ENCODE results near the gene DDX39B. TPM values are rescaled to one million over a fixed set of nuclear protein-coding genes. Genes with fewer than 3 reads are reported as not detected.

DDX39B gene
- total and polyA plus RNA-seq, 9 donors, result 212 to 404 (median 339) TPM

DNA sequence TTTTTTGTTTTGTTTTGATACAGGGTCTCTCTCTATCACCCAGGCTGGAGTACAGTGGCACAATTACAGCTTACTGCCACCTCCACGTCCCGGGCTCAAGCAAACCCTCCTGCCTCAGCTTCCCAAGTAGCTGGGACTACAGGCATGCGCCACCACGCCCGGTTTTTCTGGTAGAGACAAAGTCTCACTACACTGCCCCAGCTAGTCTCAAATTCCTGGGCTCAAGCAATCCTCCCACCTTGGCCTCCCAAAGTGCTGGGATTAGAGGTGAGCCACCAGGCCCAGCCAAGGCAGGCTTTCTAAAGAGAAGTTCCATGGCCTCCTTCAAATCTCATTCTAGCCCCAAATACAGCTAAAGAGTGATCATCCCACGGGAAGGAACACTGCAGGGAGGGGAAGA lies 7.8 kb downstream of the DDX39B start:
- Histone ChIP-seq H3K9me3 (no peaks in the 10 kb centered on the region), H3K4me1 (ENCODE audit: insufficient read depth) (peaks cover 4% of the 10 kb centered on the region), H3K4me3 (no peak overlapping the region), H3K36me3 (no peaks in the 10 kb centered on the region), H3K27me3 (no peaks in the 10 kb centered on the region), H3K27ac (no peak overlapping the region)
- TF ChIP-seq POLR2A (IDR thresholded peaks at IDR 0.05) (no peak), EP300 (IDR thresholded peaks at IDR 0.05) (no peak)
- TF ChIP-seq, protein P1, sequence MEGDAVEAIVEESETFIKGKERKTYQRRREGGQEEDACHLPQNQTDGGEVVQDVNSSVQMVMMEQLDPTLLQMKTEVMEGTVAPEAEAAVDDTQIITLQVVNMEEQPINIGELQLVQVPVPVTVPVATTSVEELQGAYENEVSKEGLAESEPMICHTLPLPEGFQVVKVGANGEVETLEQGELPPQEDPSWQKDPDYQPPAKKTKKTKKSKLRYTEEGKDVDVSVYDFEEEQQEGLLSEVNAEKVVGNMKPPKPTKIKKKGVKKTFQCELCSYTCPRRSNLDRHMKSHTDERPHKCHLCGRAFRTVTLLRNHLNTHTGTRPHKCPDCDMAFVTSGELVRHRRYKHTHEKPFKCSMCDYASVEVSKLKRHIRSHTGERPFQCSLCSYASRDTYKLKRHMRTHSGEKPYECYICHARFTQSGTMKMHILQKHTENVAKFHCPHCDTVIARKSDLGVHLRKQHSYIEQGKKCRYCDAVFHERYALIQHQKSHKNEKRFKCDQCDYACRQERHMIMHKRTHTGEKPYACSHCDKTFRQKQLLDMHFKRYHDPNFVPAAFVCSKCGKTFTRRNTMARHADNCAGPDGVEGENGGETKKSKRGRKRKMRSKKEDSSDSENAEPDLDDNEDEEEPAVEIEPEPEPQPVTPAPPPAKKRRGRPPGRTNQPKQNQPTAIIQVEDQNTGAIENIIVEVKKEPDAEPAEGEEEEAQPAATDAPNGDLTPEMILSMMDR (IDR thresholded peaks at IDR 0.05), result no peak
- 84 to 92% (median 85%) methylated on average over 6 of the region's 6 CpGs for WGBS, 3 donors
- no peak for DNase-seq
- intact Hi-C loops (cut with DNase I), result no loop called here

DNA sequence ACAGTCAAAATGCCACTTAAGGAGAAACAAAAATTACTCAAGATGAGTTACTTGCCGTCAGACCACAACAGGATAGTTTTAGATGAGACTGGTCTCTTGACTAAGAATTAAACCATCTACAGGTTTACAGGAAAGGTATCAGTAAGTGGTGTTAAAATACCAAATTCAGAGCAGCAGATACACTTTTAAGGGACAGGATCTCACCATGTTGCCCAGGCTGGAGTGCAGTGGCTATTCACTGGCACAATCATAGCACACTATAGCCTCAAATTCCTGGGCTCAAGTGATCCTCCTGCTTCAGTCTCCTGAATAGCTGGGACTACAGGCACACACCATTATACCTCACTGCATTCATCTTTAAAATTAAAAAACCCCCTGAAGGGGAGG lies 8.4 kb downstream of the DDX39B start:
- Histone ChIP-seq H3K27ac (no peak overlapping the region), H3K36me3 (no peaks in the 10 kb centered on the region), H3K4me3 (no peak overlapping the region), H3K9me3 (no peaks in the 10 kb centered on the region), H3K4me1 (ENCODE audit: insufficient read depth) (peaks cover 3% of the 10 kb centered on the region), H3K27me3 (no peaks in the 10 kb centered on the region)
- no peak for TF ChIP-seq EP300 (IDR thresholded peaks at IDR 0.05)
- no peak for TF ChIP-seq POLR2A (IDR thresholded peaks at IDR 0.05)
- intact Hi-C loops (cut with DNase I), result no loop called here
- 71 to 84% (median 79%) methylated on average over 1 of the region's 1 CpG for WGBS, 3 donors
- no peak for DNase-seq

DNA sequence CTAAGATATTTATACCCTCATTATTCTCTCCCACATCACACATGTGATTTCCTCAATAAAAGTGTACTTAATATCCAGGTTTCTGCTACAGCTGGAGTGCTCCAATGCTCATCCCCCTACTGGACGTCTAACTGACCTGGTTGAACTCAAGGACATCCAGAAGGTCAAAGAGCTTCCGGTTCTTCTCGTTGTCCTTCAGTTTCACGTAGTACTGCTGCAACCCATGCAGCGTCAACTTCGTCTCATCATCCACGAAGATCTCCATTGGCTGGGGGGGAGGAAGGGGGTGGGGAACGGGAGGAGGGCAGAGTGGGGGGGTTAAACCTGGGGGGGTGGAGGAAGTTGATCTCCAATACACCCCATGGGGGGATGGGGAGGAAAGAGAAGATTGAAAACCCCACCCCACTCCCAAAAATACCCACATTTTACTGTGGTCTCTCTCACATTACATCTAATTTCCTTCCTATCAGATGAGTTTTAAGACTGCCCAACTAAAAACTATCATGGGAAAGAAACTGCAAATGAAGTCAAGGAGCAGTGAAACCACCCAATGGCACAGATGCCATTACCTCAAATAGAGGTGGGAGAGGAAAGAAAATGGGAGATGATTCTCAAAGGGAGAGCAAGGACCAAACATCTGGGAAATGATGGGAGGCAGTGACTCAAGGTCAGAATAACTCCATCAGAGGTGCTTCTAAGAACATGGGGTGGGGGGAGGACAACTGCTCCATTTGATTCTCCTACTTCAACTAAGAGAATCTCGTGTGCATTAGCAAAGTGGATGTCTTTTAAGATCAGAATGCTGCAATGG lies 9.0 kb downstream of the DDX39B start:
- H3K27ac ChIP-seq, result no peak overlapping the region
- no peak for DNase-seq

DNA sequence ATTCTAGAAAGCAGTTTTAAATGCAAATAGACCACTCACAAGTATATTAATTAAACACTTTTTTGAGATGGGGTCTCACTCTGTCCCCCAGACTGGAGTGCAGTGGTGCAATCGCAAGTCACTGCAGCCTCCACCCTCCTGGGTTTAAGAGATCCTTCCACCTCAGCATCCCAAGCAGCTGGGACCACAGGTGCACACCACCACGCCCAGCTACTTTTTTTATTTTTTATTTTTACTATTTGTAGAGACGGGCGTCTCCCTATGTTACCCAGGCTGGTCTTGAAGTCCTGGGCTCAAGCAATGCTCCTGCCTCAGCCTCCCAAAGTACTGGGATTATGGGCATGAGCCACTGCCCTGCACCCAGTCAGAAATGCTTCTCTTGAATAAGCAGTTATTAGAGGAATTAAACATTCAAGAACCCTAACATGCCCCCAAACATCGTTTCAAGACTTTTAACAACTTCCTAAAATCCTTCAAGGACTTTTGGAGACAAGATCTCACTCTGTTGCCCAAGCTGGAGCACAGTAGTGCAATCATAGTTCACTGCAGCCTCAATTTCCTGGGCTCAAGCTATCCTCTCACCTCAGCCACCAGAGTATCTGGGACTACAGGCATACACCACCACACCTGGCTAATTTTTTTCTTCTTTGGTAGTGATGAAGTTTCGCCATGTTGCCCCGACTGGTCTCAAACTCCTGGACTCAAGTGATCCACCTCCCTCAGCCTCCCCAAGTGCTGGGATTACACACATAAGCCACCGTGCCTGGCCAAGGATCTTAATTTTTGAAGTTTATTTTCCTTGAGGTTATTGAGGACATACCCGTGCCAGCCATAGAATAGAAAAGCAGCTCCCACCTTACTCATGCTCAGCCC lies 9.8 kb downstream of the DDX39B start:
- no peak for TF ChIP-seq EP300 (IDR thresholded peaks at IDR 0.05)
- TF ChIP-seq POLR2A (IDR thresholded peaks at IDR 0.05), result no peak
- intact Hi-C loops (cut with DNase I), result no loop called here
- Histone ChIP-seq H3K9me3 (no peaks in the 10 kb centered on the region), H3K27ac (no peak overlapping the region), H3K36me3 (no peaks in the 10 kb centered on the region), H3K27me3 (no peaks in the 10 kb centered on the region), H3K4me3 (no peak overlapping the region), H3K4me1 (ENCODE audit: insufficient read depth) (peaks cover 3% of the 10 kb centered on the region)
- WGBS, 3 donors, result 64 to 70% (median 65%) methylated on average over 9 of the region's 9 CpGs
- DNase-seq, result no peak

More for the DNA sequence above, 9.0 kb downstream of the DDX39B start:
- Histone ChIP-seq H3K36me3 (no peaks in the 10 kb centered on the region), H3K4me1 (ENCODE audit: insufficient read depth) (peaks cover 3% of the 10 kb centered on the region), H3K4me3 (no peak overlapping the region), H3K9me3 (no peaks in the 10 kb centered on the region), H3K27me3 (no peaks in the 10 kb centered on the region)
- TF ChIP-seq, protein P1 (IDR thresholded peaks at IDR 0.05), result no peak
- no peak for TF ChIP-seq POLR2A (IDR thresholded peaks at IDR 0.05)
- no peak for TF ChIP-seq EP300 (IDR thresholded peaks at IDR 0.05)
- intact Hi-C loops (cut with DNase I), result no loop called here
- WGBS, 3 donors, result 37 to 57% (median 42%) methylated on average over 9 of the region's 9 CpGs

DNA sequence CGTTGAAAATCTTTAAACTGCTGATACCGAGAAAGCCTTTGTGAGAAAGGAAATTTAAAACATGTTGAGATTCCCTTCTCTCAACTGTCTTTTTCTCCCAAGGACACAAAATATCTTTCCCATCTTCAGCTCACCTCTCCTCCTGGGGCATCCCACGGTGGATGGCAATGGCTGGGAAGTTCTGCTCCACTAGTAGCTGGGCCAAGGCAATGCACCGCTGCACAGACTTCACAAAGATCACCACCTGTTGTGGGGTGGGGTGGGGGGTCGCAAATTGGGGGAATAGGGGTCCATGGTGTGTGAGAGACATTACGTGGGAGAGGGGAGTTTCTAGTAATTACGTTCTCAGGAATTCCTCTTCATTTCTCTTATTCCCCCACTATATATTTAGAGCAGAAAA lies 10.6 kb downstream of the DDX39B start:
- WGBS, 3 donors, result 72 to 87% (median 75%) methylated on average over 7 of the region's 7 CpGs
- Histone ChIP-seq H3K27ac (no peak overlapping the region), H3K4me1 (ENCODE audit: insufficient read depth) (peaks cover 3% of the 10 kb centered on the region), H3K27me3 (no peaks in the 10 kb centered on the region), H3K4me3 (no peak overlapping the region), H3K36me3 (no peaks in the 10 kb centered on the region), H3K9me3 (no peaks in the 10 kb centered on the region)
- TF ChIP-seq, protein P1 (IDR thresholded peaks at IDR 0.05), result no peak
- no peak for TF ChIP-seq EP300 (IDR thresholded peaks at IDR 0.05)
- no peak for TF ChIP-seq POLR2A (IDR thresholded peaks at IDR 0.05)
- intact Hi-C loops (cut with DNase I), result no loop called here
- no peak for DNase-seq
